ENCODE data around the gene DLG1.
A peak's percentile ranks its signal among the peaks of the same experiment; 100 is the strongest.

DLG1 gene

DNA sequence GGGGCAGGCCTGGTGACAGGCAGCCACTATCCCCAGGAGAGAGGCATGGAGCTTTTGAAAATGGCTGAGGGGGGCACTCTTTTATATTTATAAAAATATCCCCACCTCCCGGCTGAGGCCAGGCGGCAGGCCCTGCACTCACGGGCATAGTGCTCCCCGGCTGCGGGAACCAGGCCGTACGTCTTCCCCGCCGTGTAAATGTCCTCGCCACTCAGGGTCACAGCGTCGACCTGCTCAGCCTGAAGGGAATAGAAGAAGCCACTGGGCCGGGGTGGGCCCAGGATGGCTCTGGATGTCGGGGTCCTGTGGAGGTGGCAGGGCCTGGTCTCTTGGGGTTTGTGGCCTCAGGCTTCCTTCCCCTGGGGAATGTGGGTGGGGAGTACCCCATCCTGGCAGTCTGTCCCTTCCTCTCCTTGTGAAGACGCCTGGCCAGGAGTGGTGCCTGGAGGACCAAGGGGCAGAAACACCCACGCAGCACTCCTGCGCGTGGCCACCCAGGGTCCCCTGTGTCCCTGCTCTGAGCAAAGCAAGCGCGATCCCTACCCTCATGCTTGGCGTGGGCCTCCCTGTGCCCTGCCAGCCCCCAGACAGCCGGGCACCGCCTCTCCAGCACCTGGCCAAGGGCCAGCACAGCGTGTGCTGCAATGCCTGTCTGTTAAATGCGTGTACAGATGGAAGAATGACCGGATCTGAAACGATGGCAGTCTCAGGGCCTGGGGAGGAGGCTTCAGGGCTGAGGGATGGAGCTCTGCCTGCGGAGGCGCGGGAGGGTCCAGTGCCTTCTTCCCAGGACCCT, 287.7 kb downstream of the DLG1 start:
- DNase-seq = peak in 1 of 2 experiments; percentile 32

DNA sequence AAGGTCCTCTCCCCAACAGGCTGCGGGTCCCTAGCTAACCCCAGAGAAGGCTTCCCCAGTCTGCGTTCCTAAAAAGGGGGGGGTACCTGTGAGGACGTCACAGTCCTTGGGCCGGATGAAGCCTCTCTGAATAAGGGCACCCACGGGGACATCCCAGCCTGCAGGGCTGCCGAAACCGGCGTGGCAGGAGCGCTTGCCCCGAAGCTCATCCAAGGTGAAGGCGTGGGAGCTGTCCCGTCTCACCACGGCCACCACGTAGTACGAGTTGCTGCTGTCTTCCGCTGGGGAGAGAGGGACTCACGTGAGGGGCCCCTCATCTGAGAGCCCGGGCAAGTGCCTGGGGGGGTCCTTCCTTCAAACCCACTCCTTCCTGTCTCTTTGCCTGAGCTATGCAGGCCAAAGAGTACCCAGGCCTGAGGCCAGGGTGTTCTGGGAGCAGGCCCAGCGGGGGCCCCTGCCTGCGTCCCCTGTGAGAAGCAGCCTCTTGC, 288.8 kb downstream of the DLG1 start:
- DNase-seq = no peak

DNA sequence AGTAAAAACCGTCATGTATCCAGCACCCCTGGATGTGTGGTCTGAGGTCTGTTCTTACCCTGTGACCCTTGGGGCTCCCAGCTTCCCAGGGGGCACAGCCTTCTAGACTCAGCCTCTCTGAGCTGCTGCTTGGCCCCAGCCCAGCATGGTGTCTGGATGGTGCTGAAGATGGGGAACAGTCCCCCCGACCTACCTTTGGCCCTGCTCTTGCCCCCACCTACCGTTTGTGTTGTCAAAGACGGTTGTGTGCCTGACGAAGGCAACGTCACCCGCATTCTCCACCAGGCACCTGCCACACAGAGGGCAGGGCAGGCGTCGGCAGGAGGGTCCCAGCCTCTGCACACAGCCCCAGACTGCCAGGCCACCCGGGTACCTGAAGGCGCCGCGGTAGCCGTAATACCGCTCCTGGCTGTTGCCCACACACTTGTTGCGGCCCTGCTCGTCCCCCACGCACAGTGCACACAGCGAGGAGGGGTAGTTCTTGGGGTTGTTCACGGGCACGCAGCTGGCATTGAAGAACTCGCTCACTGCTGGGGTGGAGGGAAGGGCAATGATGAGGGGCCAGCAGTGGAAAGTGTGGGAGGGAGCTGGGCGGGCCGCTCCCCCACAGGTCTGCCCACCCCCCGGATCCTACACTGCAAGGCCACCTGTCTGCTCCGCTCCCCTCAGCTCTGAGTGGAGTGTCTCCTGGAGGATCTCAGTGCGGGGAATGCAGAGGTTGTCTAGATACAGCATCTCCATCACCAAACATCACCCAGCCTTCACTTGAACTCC, 289.8 kb downstream of the DLG1 start:
- DNase-seq = no peak

DNA sequence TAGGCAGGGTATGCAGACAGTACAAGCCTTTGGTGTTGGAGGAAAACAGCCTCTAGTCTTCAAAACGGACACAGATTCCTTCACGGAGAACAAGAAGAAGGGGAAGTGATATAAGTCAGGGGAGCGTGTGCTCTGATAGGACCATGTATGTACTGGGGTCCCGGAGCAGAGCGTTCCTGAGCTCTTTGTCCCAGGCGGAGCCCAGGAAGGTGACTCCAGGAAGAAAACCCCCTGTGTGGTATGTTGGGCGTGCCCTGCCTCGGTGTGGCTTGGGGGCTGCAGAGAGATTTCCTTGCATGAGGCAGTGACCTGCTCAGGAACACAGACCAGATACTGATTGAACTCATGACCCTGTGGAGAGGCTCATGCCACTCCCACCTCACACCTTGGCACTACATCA, 290.5 kb downstream of the DLG1 start:
- no peak for DNase-seq

DNA sequence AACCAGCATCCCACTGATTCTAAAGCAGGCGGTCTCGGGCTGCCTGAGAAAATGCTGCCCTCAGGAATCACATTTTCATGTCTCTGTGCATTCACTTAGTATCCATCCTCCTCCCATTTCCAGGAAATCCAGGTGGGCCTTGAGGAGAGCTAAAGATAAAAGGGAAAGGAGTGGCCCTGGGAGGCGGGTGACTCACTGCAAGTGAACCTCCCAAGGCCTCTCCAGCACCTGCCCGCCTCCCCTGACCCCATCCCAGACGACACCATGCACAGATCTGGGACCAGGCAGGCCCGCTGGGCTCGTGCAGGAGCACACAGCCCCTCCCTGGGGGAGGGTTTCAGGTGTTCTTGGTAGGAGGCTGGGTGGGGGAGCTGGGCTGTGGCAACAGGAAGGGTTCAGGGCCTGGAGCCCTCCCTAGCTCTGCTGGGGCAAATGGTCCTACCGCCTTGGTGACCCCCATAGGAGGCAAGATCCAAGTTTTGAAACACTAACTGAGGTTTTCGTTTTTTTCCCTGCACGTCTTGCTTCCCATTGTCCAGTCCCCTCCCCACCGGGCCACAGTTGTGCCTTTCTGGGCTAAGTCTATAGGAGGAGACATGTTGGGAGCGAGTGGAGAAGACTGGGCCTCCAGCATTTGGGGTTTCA, 291.0 kb downstream of the DLG1 start:
- DNase-seq = no peak

DNA sequence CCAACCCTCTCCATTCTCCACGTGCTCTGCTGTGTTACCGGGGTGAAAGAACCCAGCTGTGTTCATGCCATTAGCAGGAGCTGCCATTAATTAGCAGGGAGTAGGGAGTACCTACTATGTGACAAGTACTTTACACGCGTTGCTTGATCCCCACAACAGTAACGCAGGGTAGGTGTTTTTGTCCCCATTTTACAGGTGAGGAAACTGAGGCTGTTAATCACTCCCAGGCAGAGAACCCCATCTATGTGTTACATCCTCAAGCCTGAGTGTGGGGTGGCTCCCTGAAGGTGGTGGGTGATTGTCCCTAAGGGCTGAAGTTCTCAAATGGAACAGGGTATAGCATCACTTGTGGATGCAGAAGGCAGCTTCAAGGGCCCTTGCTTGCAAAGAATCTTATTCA, 291.6 kb downstream of the DLG1 start:
- DNase-seq = no peak

DNA sequence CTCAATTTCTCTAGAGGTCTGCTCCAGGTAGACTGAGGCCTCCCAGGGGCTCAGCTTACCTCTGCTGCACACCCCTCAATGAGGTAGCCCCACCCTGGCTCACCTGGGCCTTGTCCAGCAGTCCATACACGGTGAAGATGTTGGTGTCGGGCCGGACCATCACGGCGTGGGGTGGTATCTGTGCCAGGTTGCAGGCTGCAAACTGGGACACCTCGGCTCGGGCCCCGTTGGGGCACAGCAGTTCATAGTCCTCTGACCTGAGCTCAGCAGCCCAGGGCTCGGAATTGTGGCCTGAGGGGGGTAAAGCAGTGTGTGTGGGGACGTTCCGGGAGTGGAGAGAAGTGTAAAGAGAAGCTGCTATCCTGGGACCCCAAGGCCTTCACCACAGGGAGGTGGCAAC, 292.0 kb downstream of the DLG1 start:
- no peak for DNase-seq

DNA sequence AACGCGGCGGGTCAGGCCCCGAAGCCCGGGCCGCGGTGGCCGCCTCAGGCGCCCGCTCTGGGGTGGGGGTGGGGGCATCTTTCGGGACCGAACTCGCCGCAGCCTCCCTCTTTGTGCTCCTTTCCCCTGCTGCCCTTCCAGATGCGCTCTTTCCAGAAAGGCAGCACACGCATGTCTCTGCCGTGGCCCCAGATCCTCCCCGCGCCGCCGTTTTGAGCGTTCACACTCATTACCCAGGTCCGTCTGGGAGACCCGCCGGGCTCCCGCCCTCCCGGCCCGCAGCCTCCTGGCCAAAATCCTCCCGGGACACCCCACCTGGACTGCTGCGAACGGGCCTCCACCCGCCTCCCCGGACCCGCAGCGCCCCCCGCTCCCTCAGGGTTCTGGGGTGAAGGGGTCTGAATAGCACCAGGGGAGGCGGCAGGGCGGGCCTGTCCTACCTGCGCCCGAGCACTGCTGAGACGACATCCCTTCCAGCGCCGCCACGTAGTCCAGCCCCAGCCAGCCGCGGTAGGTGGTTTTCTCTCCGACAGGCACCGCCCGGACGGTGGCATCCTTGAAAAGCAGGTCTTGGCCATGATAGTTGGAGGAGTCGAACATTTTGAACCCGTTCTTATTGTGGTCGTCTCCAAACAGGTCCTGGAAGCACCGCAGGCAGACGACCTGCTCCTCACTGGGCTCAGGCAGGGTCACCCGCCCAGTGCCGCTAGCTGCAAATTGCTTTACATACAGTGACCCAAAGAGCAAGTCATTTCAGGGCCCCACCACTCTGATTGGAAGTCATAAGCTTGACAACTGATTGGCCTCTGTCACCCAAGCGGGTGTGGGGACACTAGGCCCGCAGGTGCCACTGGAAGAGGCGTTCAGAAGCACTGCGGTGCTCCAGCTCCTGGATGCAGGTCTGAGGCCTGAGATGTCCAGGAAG, 294.7 kb downstream of the DLG1 start:
- peak in 1 of 2 experiments; percentile 42 for DNase-seq

DNA sequence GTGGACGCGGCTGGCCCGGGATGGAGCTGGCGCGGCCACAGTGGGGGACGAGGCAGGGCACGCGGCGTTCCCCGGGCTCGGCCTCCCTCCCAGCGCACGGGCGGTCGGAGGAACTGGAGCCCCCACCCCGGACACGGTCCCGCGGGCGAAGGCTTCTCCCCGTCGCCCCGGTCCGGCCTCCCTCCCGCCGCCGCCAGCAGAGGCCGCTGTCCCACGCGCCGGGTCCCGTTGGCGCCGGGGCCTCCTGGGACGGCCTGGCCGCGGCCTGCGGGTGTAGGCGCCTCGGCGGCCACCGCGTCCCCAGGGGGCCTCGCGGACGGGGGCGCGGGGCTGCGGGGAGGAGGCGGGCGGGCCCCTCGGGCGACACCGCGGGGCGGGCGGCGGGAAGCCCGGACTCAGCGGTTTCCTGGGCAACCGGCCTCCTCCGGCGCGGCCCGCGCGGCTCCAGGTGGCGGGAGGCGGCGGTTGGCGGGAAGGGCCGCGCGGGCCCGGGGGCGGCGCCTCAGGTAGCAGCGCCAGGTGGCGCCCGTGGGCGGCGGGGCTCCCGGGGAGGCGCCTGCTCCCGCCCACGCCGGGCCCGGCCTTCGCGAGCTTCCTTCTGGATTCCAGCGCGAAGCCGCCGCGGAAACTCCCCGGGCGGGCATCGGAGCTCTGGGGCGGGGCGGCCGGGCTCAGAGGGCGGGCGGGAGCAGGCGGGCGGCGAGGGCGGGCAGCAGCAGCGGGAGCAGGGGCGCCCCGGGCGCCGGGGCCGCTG, 295.5 kb downstream of the DLG1 start:
- DNase-seq = peak; percentile 88 to 89

DNA sequence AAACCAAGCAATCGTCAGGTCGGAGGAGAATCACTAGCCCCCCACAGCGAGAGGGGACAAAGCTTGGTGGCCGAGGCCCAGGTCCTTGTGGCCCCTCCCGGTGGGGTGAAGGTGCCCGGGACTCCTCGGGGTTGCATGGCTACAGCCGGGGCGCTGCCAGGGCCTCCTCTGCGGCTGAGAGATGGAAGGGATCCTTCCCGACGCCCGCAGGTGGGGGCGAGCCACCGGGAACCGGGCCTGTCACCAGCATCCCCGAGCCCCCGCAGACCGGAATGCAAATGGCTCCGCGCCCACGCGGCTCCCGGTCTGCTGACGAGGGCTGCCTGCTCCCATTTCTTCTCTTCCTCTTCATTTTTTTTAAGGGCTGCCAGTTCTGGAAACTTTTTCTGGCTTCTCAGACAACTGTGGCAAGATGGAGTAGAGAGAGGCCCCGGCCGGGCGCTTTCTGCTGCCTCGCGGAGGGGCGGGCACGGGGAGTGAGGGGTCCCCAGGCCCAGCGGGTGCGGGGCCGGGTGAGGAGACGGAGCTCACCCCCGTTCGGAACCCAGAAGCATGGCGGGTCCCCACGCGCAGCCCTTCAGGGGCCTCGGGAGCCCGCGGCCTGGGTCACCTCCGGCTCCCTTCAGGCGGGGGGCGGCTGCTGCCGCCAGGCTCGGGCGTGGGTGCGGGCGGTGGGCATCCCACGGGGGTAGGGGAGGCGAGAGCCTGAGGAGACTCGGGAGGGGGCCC, 296.3 kb downstream of the DLG1 start:
- DNase-seq = no peak

DNA sequence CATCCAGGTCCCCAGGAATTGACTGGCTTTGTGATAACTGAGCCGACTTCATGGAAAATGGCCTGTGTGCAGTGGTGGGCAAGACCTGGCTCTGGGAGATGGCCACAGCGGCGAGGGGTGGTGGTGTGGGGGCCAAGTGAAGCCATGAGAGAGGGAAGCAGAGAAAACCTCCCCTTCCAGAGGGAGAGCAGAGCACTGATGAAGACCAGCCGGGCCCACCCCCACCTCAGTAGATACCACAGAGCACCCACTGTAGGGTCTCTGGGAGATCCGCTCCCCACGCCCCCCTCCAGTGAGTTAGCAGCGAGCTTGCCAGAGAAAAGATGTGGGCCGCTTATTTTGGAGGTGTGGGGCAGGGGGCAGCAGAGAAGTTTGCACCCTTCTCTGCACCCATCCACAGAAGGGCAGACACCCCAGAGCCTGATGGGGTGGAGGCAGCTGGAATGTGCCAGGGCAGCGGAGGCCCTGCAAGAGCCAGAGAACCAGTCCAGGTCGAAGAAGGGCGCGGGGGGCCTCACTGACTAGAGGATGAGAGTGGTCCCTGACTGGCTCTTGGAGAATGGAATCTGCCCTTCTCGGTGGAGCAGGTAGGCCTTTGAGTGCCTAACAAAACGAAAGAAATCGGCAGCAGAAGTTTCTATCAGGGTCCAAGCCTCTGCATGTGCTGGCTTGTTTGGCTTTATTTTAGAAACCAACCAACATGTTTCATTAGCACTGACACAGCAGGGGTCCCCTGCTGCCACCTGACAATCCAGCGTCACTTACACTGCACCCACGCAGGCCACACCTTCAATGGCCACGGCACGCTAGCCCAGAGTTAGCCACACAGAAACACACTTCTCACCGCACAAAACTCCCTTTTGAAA, 297.1 kb downstream of the DLG1 start:
- no peak for DNase-seq

DNA sequence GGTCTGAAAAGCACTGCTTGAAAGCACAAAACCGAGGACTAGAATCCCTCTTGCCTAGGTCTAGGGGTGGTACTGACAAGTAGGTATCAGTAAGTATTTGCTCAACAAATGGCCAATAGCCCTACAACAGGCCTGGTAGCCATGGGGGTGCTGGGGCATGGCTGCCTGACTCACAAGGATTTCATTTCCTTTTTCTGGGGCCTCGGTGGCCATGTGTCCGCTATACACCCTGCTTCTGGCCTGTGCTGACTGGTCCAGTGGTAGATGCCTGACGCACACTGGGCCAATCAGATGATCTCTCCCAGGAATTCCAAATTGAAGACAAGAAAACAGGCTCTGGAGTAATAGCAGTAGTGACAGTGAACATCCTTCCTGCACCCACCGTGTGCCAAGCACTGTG, 298.2 kb downstream of the DLG1 start:
- no peak for DNase-seq

DNA sequence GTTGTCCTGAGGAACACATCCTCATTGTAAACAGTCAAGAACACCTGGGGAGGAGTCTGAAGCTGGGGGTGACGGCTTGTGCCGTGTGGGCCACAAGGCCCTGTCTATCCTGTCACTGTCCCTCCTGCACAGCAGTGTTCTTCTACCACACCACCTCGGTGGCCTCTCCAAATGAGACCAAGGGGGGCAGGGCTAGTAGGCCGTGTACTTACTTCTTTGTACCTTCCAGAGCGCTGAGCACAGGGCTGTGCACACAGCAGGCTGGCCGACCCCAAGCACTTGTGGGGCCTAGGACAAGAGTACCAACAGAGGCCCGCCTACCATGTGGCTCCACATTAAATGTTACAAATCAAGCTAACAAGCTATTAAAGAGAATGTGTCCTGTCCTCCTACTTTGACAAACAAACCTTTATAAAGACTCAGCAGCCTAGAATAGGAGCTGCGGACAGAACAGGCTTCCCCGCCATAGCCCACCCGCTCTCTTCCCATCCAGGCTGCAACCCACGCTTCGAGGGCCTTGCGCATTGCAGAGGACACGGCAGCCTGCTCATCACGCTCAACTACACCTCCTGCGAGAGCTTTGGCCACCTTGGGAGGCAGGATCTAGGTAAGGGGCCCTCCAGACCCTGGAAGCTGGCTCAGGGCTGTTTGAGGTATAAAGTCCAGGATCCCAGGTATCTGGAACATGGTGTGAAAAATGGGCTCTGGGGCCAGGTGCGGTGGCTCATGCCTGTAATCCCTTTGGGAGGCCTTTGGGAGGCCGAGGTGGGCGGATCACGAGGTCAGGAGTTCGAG, 299.2 kb downstream of the DLG1 start:
- DNase-seq = no peak

DNA sequence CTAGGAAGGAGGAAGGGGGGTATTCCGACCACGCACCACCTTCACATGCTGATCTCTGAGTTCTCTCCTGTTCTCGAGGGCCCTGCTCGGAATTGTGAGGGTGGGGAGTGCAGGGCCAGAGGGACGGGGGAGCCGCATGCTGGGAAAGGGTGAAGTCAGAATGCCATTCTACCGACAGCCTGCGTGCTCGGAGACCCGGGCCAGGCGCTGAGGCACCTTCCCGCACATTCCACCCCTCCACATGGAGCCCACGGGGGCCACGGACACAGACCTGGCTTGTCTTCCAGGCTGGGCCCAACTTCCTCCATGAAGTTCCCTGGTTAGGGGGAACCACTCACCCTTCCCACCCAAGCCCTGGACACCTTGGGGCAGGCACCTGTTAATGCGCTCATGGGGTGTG, 301.1 kb downstream of the DLG1 start:
- no peak for DNase-seq

DNA sequence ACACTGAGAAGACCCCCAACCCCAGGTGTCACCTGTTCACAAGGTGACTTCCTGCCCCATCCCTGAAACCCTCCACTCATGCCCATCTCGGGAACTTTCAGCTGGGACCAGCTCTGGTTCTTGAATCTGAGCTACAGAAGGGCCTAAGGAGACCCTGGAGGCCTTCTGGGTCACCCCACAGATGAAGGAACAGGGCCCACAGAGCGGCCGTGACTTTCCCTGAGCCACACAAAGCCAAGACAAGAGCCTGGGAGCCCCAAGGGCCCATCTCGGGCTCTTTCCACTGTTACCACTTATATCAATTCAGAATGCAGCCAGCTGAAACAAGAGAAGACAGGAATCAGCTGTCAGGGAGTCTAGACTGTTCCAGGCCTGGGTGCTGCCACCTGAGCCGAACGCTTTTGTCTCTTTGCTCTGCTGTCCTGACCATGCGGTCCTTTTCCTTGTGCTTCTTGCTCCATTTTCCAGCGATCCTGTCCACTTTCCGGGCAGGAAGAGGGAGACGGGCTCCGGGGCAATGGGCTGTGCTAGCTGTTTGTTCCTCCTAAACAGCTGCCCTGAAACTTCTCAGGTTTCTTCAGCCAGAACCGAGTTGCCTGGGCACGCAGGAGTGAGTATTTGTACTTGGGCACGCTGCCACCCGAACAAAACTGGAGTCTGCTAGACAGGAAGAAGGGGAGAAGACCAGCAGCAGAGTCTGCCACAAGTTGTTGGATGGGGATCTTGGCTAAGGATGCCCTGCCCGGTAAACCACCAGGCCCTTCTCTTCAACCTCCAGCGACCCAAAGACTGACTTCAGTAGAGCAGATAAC, 301.8 kb downstream of the DLG1 start:
- peak in 1 of 2 experiments; percentile 40 for DNase-seq

DNA sequence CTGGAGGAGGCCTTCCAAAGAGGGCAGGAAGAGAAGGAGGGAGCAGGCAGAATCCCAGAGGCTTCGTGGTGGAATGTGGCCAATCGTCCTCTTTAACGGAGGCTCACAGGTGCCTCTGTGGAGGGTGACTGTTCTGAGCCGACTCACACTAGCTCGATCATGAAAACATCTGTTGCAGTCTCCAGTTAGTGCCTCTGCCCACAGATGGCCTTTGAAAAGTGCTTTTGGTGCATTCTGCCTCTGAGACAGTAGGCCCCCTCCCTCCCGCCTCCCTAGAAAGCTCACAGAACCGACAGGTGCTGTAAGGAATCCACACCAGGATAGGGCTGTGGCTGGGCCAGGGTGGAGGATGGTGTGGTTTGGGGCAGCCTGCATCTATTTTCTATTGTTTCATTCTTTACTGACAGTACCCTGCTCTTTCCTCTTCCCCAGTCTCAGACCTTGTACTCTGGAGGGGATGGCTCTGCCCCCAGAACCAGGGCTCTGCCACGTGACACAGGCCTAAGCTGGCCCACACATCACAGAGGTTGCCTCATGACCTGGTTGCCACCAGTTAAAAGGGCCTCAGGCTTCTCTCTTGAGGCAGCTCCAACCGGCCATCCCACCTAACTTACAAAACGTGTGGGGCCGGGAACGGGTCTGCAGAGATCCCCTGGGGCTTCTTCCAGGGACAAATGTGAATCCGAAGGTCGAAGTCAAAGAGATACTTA, 302.6 kb downstream of the DLG1 start:
- DNase-seq = no peak

DNA sequence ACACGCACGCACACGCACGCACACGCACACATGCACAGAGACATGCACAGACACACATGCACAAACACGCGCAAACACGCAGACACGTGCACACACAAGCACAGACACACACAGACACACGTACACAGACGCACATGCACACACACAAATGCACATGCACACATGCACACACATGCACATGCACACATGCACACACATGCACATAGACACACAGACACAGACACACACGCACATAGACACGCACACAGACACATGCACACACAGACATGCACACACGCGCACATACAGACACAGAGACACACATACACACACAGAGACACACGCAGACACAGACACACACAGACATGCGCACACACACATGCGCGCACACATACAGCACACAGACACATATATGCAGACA, 303.4 kb downstream of the DLG1 start:
- DNase-seq = no peak

DNA sequence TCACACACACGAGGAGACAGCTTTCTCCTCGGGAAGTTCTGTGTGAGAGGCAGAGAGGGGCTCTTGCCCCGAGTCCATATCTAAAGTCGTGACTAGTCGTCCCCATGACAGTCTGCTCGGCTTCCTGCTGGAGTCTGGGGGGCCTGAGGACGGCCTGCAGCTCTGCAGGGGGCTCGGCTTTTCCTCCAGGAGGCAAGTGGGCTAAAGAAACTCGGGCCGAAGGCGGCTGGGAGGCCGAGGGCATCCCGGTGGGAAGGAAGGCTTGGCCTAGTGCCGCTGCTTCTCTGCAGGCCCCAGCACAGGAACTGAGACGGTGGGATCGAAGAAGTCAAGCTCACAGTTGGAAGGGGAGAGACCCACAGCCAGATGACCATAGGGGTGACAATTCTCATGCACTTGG, 304.4 kb downstream of the DLG1 start:
- DNase-seq = no peak

Data from NCI-H2081 (cell line).